ENCODE measurements around the gene CACNA2D1.

GRCh38 chr7:81932936-81933335 lies 510.6 kb downstream of the CACNA2D1 start:
- no peak for TF ChIP-seq CTCF (IDR thresholded peaks at IDR 0.05)
- no peak for TF ChIP-seq POLR2A (IDR thresholded peaks at IDR 0.05)
